ACHN (cell line): Measurements from ENCODE around the gene DIP2C.
A peak's percentile ranks its signal among the peaks of the same experiment; 100 is the strongest.
"Not testable (repeated sequence)": the region's sequence is repeated elsewhere in the genome, so short reads cannot be mapped to it uniquely, and the experiment has no call there.

ENCODE experiments used
- DNase-seq: peaks from one replicate; pipeline ENCODE4 v3.0.0-alpha.2; 2015
- in situ Hi-C: cut with HindIII; loops from 2 replicates; pipeline ENCODE4 v1.10.0; 2017; ENCODE audit warnings: low sequenced_read_pairs, low pct_ligation_motif_present, low pct_unique_long_range_greater_than_20kb

The DIP2C gene

DNA sequence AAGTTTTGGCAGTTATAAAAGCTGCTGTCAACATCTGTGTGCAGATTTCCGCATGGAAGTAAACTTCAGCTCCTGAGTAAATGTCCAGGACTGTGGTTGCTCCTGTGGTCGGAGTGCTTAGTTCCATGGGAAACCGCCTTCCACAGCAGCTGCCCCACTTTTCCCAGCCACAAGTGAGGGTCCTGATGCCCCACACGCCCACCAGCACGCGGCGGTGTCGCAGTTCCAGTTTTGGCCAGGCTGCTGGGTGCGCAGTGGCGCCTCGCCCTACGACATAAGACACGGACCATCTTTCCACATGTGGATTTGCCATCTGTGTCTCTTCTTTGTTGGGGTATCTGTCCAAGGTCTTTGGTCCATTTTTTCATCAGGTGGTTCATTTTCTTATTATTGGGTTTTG is 167.1 kb downstream of the DIP2C start:
- DNase-seq, result no peak
- in situ Hi-C loops, result no loop called here

DNA sequence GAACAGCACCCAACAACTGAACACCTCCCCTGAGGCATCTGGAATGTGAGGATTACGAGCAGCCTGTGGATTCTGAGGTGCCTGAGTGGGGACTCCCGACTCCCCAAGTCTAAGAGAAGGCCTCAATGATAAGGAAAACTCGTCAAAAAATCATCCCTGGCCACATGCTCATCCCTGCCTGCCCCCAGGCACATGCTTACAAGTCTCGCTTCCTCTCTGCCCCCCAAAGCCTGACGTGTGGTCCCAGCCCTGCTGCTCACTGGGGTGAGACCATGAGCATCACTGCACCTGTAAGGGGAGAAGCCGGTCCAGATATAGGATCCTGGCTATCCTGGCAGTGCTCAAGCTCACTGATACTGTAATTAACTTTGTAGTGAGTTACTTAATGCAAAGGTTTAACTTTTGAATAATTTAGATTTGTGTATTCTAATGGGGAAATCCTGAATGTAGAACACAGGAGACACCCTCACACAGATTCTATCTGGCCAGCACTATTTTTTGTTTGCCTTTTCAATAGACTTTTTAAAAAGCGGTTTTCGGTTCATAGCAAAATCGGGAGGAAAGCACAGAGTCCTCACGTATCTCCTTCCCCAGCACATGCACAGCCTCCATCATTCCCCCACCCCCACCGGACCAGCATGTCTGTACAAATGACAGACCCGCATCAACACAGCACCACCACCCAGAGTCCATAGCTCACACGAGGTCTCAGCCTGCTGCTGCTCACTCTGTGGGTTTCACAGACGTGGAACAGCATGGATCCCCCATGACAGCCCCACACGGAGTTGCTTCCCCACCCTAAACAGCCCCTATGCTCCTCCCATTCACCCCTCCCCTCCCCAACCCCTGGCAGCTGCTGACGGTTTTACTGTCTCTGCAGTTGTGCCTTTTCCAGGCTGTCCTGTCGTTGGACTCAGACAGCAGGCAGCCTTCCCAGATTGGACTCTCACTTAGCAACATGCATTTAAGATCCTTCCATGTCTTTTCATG is 167.9 kb downstream of the DIP2C start:
- no peak for DNase-seq
- in situ Hi-C loops, result no loop called here

DNA sequence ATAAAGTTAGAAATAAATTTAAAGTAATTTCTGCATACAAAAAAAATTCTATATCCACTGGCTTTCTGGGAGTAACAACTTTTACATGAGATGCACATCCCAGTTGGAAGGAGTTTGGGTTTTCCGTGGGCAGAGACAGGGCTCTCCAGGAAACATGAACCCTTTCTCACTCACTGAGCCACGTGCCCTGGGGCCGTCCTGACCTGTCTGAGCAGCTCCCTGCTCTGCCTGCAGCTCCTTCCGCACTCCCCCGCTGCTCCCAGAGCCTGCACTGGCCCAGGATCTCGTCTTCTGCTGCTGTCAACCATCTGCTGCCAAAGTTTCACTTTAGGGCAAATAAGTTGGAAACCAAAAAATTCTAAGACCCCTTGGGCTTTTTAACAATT is 169.1 kb downstream of the DIP2C start:
- no peak for DNase-seq
- in situ Hi-C loops, result no loop called here

DNA sequence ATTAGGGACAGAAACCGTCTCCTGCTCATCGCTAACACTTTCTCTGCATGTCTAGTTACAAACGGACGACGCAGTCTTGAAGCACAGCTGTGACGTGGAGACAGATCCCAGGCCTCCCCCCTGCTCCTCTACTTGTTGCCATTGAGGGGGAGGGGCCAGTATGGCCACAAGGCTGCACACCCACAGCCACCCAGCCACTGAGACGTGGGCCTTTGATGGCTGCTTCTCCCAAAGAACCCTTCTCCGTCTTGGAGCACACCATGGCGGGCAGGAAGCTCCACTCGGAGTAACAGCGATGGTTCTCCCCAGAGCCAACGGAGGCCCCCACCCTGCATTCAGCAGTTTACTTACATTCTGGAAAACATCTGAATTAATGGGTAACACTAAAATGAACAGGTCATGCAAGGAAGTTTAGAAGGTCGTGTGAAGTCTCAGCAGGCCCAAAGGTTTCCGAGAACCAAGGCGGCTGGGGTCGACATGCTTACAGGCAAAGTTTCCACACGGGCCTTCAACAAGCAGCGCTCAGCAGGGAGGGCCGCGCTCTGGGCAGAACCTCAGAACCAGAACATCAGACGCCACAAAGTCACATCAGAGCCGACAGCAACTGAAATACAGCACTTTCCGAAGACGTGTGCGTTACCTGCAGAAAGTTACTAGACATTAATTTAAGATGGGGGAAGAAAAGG is 169.6 kb downstream of the DIP2C start:
- in situ Hi-C loops, result no loop called here
- no peak for DNase-seq

DNA sequence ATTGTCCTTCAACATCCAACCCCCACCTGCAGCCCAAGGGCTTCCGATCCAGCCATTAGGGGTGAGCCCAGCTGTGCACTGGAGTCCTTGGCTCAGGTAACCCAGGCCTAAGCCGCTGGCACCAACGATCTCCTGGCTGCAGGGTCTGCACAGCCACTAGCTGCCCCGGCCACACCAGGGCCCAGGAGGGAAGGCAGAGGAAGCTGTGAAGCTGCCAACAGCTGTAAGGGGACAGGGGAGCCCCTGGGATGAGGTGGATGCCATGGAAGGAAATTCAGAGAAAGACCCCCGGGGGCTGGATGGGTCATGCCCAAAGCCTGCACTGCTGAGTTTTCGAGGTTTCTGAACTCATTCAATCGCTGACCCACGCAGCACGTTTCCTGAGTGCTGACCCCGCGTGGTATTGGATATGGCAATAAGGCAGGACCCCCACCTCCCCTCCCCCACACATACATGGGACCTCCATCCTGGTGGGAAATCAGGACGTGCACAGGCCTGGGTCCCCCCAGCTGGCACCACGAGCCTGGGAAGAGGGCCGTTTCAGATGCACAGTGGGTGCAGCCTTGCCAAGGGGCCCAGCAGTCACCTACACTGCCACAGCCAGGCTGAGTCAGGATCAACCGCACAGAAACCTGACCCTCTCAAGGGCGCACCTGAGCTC is 170.3 kb downstream of the DIP2C start:
- DNase-seq, result no peak
- in situ Hi-C loops, result no loop called here

DNA sequence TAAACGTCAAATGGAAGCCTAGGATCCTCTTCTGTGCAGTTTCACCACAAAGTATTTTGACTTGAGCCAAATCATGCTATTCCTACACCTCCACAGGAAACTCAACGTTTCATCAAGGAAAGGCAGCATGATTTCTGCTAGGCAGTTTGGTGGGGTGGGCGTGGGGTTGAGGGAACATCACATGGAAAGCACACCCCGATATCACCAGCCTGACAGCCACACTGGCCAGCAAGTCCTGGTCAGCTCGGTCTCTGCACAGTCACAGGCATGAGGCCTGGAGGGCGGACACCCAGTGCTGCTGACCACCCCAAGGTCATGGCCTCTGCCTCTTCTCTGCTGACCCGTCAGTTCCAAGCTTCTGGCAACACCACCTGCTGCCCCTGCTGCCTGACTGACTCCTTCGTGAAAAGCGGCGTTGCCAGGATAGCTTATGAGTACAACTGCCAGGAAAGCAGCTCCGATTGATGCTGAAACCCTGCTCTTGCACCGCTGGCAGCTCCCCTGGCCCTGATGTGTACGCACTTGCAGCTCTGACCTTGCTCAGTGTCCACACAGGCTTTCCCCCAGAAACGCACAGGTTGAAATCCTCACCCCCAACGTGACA is 171.5 kb downstream of the DIP2C start:
- in situ Hi-C loops, result no loop called here
- DNase-seq, result no peak

DNA sequence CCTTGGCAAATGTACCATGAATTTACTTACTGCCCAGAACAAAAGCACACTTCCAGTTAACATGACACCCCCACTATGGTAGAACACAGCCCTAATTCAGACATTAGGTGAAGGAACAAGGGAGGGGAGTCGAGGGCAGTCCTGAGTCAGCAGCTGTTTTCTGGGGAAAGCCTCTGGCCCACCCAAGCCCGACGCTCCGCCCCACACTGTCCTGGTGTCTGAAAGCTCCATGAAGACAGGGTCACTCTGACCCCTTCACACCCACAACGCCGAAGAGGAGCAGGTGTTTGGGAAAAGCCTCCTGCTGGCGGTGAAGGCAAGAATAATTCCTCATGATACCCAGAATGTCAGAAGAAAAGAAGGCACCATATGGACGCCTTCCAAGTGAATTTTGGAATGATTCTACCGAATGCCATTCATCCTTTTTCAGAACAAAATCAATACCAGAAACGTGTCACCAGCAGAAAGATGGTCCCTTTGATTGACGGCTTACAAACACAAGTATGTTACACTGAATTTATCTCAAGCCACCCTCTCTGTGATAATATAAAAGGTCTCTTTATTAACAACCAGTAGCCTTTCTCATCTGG is 172.1 kb downstream of the DIP2C start:
- DNase-seq, result no peak
- in situ Hi-C loops, result no loop called here

DNA sequence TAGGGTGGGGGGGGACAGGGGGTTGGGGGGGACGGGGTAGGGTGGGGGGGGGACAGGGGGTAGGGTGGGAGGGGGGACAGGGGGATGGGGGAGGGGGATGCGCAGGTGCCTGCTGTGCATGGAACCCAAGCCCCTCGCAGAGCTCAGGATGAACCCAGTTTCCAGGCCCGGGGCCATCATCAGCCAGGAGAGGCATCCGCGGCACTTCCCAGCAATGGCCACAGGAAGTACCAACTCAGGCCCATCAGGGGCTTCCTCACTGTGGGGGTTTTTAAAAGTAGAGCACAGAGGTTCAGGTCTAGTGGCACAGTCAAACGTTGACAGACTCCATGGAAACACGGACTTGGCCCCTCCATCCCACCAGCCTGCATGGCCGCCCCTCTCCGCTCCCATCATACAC is 172.7 kb downstream of the DIP2C start:
- in situ Hi-C loops, result no loop called here
- DNase-seq, result no peak

DNA sequence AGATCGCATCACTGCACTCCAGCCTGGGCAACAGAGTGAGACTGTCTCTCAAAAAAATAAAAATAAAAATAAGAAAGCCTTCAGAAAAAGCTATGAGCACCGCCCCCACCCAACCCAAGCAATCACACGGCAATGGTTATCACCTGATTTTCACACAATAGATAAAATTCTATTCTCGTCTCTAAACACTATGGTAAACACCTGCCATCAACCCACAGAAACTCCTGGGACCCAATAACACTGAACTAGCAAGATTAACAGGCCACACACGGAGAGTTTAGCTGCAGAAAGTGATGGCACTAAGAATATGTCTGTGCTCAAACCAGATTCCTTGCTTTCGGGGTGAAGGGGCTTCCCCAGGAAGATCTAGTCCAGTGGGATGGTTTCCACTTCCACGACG is 173.8 kb downstream of the DIP2C start:
- DNase-seq, result no peak
- in situ Hi-C loops, result no loop called here

DNA sequence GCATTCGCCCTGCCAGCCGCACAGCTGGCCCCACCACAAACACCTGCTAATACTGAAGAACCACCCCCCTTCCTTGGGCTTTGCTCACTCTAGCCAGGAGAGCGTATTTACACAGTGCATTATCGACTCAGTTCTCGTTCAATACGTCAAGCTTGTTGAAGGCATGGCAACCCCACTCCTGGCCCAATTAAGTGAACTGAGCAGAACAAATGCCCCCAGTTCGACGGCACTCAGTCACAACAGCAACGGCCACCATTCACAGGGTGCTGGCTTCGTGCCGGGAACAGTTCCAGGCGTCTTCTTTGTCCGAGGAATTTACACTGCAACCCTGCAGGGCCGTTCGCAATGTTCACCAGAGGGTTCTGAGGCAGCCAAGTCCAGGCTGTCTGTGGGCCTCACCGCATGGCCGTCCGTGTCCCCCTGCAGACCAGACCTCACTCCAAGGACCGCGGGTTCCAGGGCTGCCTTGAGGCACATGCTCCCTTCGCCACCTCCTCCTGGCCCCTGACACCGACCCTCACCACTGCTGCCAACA is 175.3 kb downstream of the DIP2C start:
- in situ Hi-C loops, result no loop called here
- no peak for DNase-seq

DNA sequence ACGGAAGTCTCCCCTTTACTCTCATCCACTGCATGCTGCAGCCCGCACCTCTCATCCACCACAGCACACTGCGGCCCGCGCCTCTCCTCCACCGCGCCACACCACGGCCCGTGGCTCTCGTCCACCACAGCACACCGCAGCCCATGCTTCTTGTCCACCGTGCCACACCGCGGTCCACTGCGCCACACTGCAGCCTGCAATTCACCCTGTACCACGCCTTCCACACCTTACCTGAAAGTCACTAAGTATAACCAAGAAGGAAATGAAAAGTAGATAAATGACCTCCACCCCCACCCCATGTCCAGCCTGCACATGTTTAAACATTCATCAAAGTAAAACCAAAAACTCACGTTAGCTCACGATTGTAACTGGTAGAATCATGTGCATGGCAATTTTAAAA is 176.1 kb downstream of the DIP2C start:
- in situ Hi-C loops, result no loop called here
- DNase-seq, result peak; percentile 17

DNA sequence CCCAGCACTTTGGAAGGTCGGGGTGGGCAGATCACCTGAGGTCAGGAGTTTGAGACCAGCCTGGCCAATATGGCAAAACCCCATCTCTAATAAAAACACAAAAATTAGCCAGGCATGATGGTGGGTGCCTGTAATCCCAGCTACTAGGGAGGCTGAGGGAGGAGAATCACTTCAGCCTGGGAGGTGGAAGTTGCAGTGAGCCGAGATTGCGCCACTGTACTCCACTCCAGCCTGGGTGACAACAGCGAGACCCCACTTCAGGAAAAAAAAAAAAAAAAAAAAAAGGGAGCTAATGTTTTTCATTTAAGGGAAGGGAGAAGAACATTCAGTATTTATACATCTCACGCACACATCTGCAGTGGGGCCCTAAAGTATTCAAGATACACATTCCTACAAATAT is 176.8 kb downstream of the DIP2C start:
- DNase-seq, in situ Hi-C loops: not testable (repeated sequence)

DNA sequence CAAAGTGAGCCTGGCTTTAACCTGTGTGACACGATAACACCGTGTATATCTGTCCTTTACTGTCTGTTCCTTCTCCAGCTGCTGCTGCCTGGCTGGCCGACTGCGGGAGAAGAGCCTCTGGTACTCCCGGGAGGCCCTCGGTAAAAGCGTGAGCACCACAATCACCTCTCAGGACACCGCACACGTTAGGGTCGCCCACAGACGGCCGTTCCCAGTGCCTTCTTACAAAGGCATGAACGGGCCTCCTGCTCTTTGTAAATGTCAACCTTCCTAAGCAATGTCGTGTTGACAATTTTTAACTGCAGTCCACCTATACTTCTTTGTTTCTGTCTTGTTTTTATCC is 177.6 kb downstream of the DIP2C start:
- in situ Hi-C loops, result no loop called here

DNA sequence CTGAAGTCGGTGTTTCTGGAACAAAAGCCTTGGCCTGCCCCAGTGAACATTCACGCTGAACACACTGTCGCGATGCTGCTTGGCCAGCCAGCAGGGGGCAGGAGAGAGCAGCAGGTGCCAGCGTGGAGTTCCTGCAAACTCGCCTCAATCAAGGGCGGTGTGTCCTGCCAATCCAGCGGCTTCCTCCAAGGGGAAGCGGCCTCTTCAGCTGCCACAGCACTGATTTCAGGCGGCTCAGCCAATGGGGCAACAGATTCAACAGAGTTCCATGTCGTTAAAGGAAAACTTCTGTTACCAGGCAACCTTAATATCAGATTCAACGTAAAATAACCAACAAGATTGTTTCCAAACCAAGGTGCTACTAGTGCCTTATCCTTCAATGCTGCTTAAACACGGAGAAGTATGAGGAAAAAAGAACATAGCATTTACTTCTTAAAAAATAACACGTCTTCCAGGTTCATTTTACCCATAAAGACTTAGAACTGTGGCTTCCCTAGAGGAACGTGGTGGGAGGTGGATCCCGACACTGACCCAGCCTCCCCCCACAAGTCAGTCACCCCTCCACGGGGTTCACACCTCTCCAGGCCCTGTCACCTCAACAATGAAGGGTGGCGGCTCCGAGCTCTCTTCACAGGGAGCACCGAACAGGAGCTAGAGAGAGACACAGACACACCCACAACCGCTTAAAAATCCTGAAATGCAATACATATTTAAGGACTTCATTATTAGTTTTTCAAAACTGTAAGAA is 178.2 kb downstream of the DIP2C start:
- DNase-seq, result peak; percentile 88

More for the DNA sequence above, 177.6 kb downstream of the DIP2C start:
- DNase-seq, result no peak

DNA sequence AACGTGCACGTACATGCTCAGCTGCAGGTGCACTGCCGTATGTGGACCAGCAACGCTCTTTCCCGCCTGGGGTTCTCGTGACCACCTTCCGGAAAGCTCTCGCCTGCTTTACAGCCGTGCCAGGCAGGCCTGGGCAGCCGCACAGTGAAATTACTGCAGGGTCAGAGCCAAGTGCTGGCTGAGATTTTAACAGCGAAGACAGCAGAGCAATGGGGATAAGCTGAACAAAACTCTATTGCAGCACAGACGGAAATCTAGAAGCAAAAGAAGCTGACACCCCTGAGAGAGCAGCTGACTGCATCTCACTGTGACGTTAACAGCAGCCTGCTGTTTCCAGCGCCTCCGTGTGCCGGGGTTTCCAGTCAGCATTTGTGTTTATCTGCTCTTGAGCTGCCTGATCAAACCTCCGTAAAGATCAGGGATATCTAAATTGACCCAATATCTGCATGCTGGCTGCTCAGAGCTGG is 179.0 kb downstream of the DIP2C start:
- no peak for DNase-seq
- in situ Hi-C loops, result no loop called here

More for the DNA sequence above, 178.2 kb downstream of the DIP2C start:
- in situ Hi-C loops, result no loop called here

DNA sequence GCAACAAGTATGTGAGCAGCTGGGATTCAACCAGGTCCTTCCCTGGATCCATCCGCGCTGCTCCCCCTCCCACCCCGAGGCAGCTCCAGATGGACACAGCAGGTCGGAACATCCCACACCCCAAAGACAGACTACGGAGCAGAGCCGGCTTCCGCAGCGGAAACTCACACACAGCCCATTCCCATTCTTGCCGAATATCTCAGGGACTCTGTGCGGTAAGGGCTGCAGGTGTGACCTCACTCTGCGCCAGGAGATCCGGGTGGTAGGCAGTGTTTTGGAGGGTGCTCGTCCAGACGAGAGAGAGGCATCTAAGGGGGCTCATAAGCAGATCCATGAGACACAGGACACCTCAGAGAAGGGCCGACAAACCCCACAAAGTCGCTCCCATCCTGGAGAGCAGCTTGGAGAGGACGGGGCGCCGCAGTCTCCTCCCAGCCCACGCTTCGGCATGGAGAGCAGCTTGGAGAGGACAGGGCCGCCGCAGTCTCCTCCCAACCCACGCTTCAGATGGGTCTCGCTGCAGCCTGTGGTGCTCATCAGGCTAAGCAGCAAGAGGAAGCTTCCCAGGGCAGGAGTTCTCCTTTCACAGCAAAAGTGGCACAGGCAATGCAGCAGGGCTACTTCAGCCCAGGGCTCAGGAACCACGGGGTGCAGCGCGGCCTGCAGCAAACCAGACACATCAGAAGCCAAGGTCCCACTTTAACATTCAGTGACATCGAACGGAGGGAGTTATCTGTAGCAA is 179.9 kb downstream of the DIP2C start:
- in situ Hi-C loops, result no loop called here
- no peak for DNase-seq

DNA sequence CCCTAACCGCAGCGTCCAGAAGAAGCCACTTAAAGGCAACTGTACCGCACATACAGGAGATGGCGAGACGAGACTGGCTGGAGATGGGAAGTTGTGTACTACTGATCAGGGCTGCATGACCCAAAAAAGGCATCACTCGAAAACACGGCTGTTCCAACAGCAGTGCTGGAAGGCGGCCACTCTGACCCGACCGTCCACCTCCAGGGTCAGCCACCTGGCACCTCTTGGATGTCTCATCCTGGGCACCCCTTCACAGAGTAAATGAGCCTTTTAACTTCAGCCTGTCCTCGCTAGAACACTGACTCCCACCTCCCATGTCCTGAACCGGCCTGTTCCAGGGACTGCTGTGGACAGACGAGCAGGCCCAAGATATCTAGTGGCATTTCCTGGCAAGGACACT is 180.7 kb downstream of the DIP2C start:
- in situ Hi-C loops, result no loop called here
- no peak for DNase-seq
